Progenitor cell of endocrine pancreas (in vitro differentiated cells): Measurements from ENCODE around the gene NBAS. TPM values are rescaled to one million over a fixed set of nuclear protein-coding genes. Genes with fewer than 3 reads are reported as not detected.

ENCODE experiments used
- DNase-seq: peaks from one replicate; pipeline ENCODE4 v3.0.0; 2021; ENCODE audit warnings: low spot score; ENCODE audit not compliant: unreplicated experiment
- H3K27ac Mint-ChIP-seq: 2 replicates; pipeline ENCODE4 v1.8.0; 2021; ENCODE audit warnings: mild to moderate bottlenecking, moderate library complexity, mixed read lengths
- H3K27me3 Mint-ChIP-seq: 2 replicates; pipeline ENCODE4 v1.8.0; 2021; ENCODE audit warnings: mixed read lengths
- H3K36me3 Mint-ChIP-seq: 2 replicates; pipeline ENCODE4 v1.8.0; 2022; ENCODE audit warnings: mixed read lengths; ENCODE audit not compliant: insufficient read depth
- H3K4me1 Mint-ChIP-seq: 2 replicates; pipeline ENCODE4 v1.8.0; 2021; ENCODE audit warnings: low read depth, mixed read lengths
- H3K4me3 Mint-ChIP-seq: 2 replicates; pipeline ENCODE4 v1.8.0; 2021; ENCODE audit warnings: low read depth, mild to moderate bottlenecking, moderate library complexity, mixed read lengths
- H3K9me3 Mint-ChIP-seq: 2 replicates; pipeline ENCODE4 v1.8.0; 2021; ENCODE audit warnings: low read depth, mixed read lengths
- CTCF ChIP-seq: fragments of 200-600 bp; sonication (generic); IDR thresholded peaks from one replicate; pipeline ENCODE4 v1.5.0; 2021; ENCODE audit warnings: antibody characterized with exemption, mild to moderate bottlenecking; ENCODE audit not compliant: unreplicated experiment
- total RNA-seq: library from RNA; stranded (reverse); gene quantifications from 2 replicates; pipeline ENCODE4 v1.2.1, GENCODE V29; 2021

Gene NBAS
- total RNA-seq, 1 donor from 2014 or later, result 63.0 TPM

- Mint-ChIP-seq H3K4me1 (no peaks in the 10 kb centered on the region), H3K4me3 (no peak overlapping the region), H3K36me3 (peaks cover 36% of the 10 kb centered on the region), H3K27me3 (no peaks in the 10 kb centered on the region), H3K27ac (no peak overlapping the region), H3K9me3 (no peaks in the 10 kb centered on the region)
- no peak for DNase-seq
- no peak for TF ChIP-seq CTCF
Observed at GRCh38 chr2:15601681-15602080, 40.5 kb upstream of the NBAS start.

GRCh38 chr2:15599994-15600393, 38.9 kb upstream of the NBAS start:
- peaks cover 45% of the 10 kb centered on the region for H3K36me3 Mint-ChIP-seq
- H3K4me1 Mint-ChIP-seq, result no peaks in the 10 kb centered on the region
- no peak overlapping the region for H3K4me3 Mint-ChIP-seq
- TF ChIP-seq CTCF, result no peak
- no peak for DNase-seq
- no peaks in the 10 kb centered on the region for H3K27me3 Mint-ChIP-seq
- no peaks in the 10 kb centered on the region for H3K9me3 Mint-ChIP-seq
- no peak overlapping the region for H3K27ac Mint-ChIP-seq

- no peak for TF ChIP-seq CTCF
- peaks cover 32% of the 10 kb centered on the region for H3K36me3 Mint-ChIP-seq
- no peaks in the 10 kb centered on the region for H3K9me3 Mint-ChIP-seq
- no peak overlapping the region for H3K27ac Mint-ChIP-seq
- no peak for DNase-seq
- peaks cover 8% of the 10 kb centered on the region for H3K4me1 Mint-ChIP-seq
- no peaks in the 10 kb centered on the region for H3K27me3 Mint-ChIP-seq
- H3K4me3 Mint-ChIP-seq, result no peak overlapping the region
Observed at GRCh38 chr2:15596968-15597367, 35.8 kb upstream of the NBAS start.

- Mint-ChIP-seq H3K36me3 (peaks cover 28% of the 10 kb centered on the region), H3K4me3 (no peak overlapping the region)
Observed at GRCh38 chr2:15596350-15596749, 35.2 kb upstream of the NBAS start.

GRCh38 chr2:15595936-15596335, 34.8 kb upstream of the NBAS start:
- no peaks in the 10 kb centered on the region for H3K9me3 Mint-ChIP-seq
- no peak for TF ChIP-seq CTCF
- no peak overlapping the region for H3K4me3 Mint-ChIP-seq
- DNase-seq, result no peak
- H3K27ac Mint-ChIP-seq, result no peak overlapping the region
- peaks cover 27% of the 10 kb centered on the region for H3K36me3 Mint-ChIP-seq
- H3K27me3 Mint-ChIP-seq, result no peaks in the 10 kb centered on the region
- peaks cover 13% of the 10 kb centered on the region for H3K4me1 Mint-ChIP-seq

More at GRCh38 chr2:15596350-15596749, 35.2 kb upstream of the NBAS start:
- Mint-ChIP-seq H3K27me3 (no peaks in the 10 kb centered on the region), H3K4me1 (peaks cover 10% of the 10 kb centered on the region), H3K27ac (no peak overlapping the region), H3K9me3 (no peaks in the 10 kb centered on the region)
- DNase-seq, result no peak
- TF ChIP-seq CTCF, result no peak
